HCT116 (cell line): ENCODE measurements around the gene NF2. TPM values are rescaled to one million over a fixed set of nuclear protein-coding genes. Genes with fewer than 3 reads are reported as not detected.

ENCODE experiments used
- ATAC-seq: fragments of 200-7000 bp; cut with Tn5 transposase; 2 replicates; pipeline ENCODE4 v1.9.1; 2020; ENCODE audit warnings: mild to moderate bottlenecking, moderate library complexity
- BruUV-seq: library from RNA; stranded (reverse); fragments of 400-500 nt; replicated peaks from 2 replicates; lab custom pipeline; 2021; lab: Mats Ljungman, UMichigan
- CTCF ChIA-PET: fragments of 300-600 bp; sonication (Branson Sonifier 250); formaldehyde crosslinking; loops from one replicate; lab custom pipeline; 2021; ENCODE audit warnings: antibody characterized with exemption; lab: Charles Lee
- POLR2A ChIA-PET: fragments of 300-600, 350-600 bp; sonication (Branson Sonifier 250); formaldehyde crosslinking; loops from one replicate; lab custom pipeline; 2021; ENCODE audit warnings: antibody characterized with exemption; lab: Charles Lee
- RAD21 ChIA-PET, 2 experiments: fragments of 300-600 bp; sonication (Branson Sonifier 250); formaldehyde crosslinking; loops; one replicate each; lab custom pipeline; 2023; ENCODE audit warnings: low total read pairs in 2 of 2; ENCODE audit not compliant: uncharacterized antibody in 2 of 2, unreplicated experiment in 2 of 2, low non-redundant PET in 1 of 2; lab: Charles Lee
- DNase-seq: peaks from one replicate; pipeline ENCODE4 v3.0.0-alpha.2; 2010; ENCODE audit warnings: low read depth, low spot score
- H2AFZ ChIP-seq: fragments of 200-600 bp; shearing (Covaris generic), sonication (generic); 2 replicates; pipeline ENCODE4 v1.6.1; 2017; ENCODE audit warnings: low read depth, mixed run types, mixed read lengths, antibody characterized with exemption, low read length; ENCODE audit not compliant: poor library complexity, severe bottlenecking
- H3K27ac ChIP-seq: 2 replicates; pipeline ENCODE4 v1.5.1; 2012; ENCODE audit warnings: low read depth, low read length
- H3K27me3 ChIP-seq: fragments of 200-600 bp; sonication (generic); 2 replicates; pipeline ENCODE4 v1.6.1; 2016; ENCODE audit warnings: mixed run types, low read length, mixed read lengths; ENCODE audit not compliant: insufficient read depth
- H3K36me3 ChIP-seq, 2 experiments: fragments of 200-500 bp in 1 of 2; fragments of 200-600 bp in 1 of 2; sonication (Bioruptor generic) in 1 of 2; sonication (generic) in 1 of 2; 2 replicates each; pipeline versions ENCODE4 v1.5.1 to v1.6.1; 2014 to 2016; ENCODE audit warnings: low read length in 2 of 2, inconsistent platforms in 1 of 2, mixed read lengths in 1 of 2, mixed run types in 1 of 2; ENCODE audit not compliant: insufficient read depth in 2 of 2, control insufficient read depth in 1 of 2
- H3K4me1 ChIP-seq, 2 experiments: fragments of 200-600 bp in 1 of 2; sonication (generic) in 1 of 2; 2 replicates each; pipeline versions ENCODE4 v1.5.1 to v1.6.1; 2012 to 2017; ENCODE audit warnings: low read length in 2 of 2, inconsistent platforms in 1 of 2, mild to moderate bottlenecking in 1 of 2, mixed read lengths in 1 of 2, mixed run types in 1 of 2, moderate library complexity in 1 of 2; ENCODE audit not compliant: insufficient read depth in 2 of 2, control insufficient read depth in 1 of 2
- H3K4me2 ChIP-seq: fragments of 200-600 bp; sonication (generic); 2 replicates; pipeline ENCODE4 v1.6.1; 2017; ENCODE audit warnings: mixed run types, low read length, mixed read lengths
- H3K4me3 ChIP-seq, 2 experiments: fragments of 200-600 bp in 1 of 2; sonication (generic) in 1 of 2; replicated peaks in 1 of 2; 2 replicates each; pipeline ENCODE4 v1.5.1; 2011 to 2016; ENCODE audit warnings: low read length in 2 of 2, control low read depth in 1 of 2, low read depth in 1 of 2, mild to moderate bottlenecking in 1 of 2, mixed read lengths in 1 of 2, mixed run types in 1 of 2
- H3K79me2 ChIP-seq: fragments of 200-600 bp; sonication (generic); 2 replicates; pipeline ENCODE4 v1.6.1; 2017; ENCODE audit warnings: mild to moderate bottlenecking, mixed run types, low read length, moderate library complexity, mixed read lengths; ENCODE audit not compliant: insufficient read depth
- H3K9ac ChIP-seq: fragments of 200-600 bp; sonication (generic); 2 replicates; pipeline ENCODE4 v1.6.1; 2016; ENCODE audit warnings: low read length, mixed read lengths
- H3K9me2 ChIP-seq: fragments of 200-600 bp; sonication (generic), shearing (Covaris generic); 2 replicates; pipeline ENCODE4 v1.6.1; 2017; ENCODE audit warnings: mixed run types, mild to moderate bottlenecking, moderate library complexity; ENCODE audit not compliant: insufficient read depth
- H3K9me3 ChIP-seq, 2 experiments: fragments of 200-500 bp in 1 of 2; fragments of 200-600 bp in 1 of 2; sonication (Bioruptor generic) in 1 of 2; sonication (generic) in 1 of 2; 2 replicates each; pipeline ENCODE4 v1.6.1; 2014 to 2017; ENCODE audit warnings: low read length in 2 of 2, mixed read lengths in 2 of 2, inconsistent platforms in 1 of 2, low read depth in 1 of 2, mild to moderate bottlenecking in 1 of 2, mixed run types in 1 of 2, moderate library complexity in 1 of 2; ENCODE audit not compliant: control insufficient read depth in 1 of 2, insufficient read depth in 1 of 2
- H4K20me1 ChIP-seq: fragments of 200-600 bp; sonication (generic), shearing (Covaris generic); 2 replicates; pipeline ENCODE4 v1.6.1; 2017; ENCODE audit warnings: mixed run types, mild to moderate bottlenecking, moderate library complexity; ENCODE audit not compliant: insufficient read depth
- ELF1 ChIP-seq: IDR thresholded peaks from 2 replicates; pipeline ENCODE4 v1.6.1; 2012; ENCODE audit warnings: low read depth, borderline replicate concordance
- EZH2phosphoT487 ChIP-seq: fragments of 200-600 bp; IDR thresholded peaks from 2 replicates; pipeline ENCODE4 v1.6.1; 2018; ENCODE audit warnings: antibody characterized with exemption, borderline replicate concordance
- FOSL1 ChIP-seq: IDR thresholded peaks from 2 replicates; pipeline ENCODE4 v1.6.1; 2012; ENCODE audit warnings: low read depth
- JUND ChIP-seq: IDR thresholded peaks from 2 replicates; pipeline ENCODE4 v1.6.1; 2012
- REST ChIP-seq: IDR thresholded peaks from 2 replicates; pipeline ENCODE4 v1.6.1; 2012; ENCODE audit warnings: low read depth
- SIN3A ChIP-seq: IDR thresholded peaks from 2 replicates; pipeline ENCODE4 v1.6.1; 2012; ENCODE audit warnings: low read depth
- SP1 ChIP-seq: IDR thresholded peaks from 2 replicates; pipeline ENCODE4 v1.6.1; 2012; ENCODE audit warnings: low read depth
- SRF ChIP-seq: IDR thresholded peaks from 2 replicates; pipeline ENCODE4 v1.6.1; 2012; ENCODE audit warnings: low read depth
- TCF7L2 ChIP-seq: IDR thresholded peaks from 2 replicates; pipeline ENCODE4 v1.7.0; 2011; ENCODE audit warnings: borderline replicate concordance, inconsistent platforms; ENCODE audit not compliant: insufficient read depth, insufficient read length; ENCODE audit errors: extremely low read depth
- YY1 ChIP-seq: IDR thresholded peaks from 2 replicates; pipeline ENCODE4 v1.6.1; 2011; ENCODE audit warnings: low read length, low read depth, moderate library complexity, mild to moderate bottlenecking; ENCODE audit not compliant: insufficient replicate concordance; ENCODE audit errors: extremely low read depth
- ZNF274 ChIP-seq: fragments of 200-500 bp; sonication (Bioruptor generic); IDR thresholded peaks from 2 replicates; pipeline ENCODE4 v1.6.1; 2014; ENCODE audit warnings: mild to moderate bottlenecking, low read depth, low read length, inconsistent platforms
- intact Hi-C: fragments of 100-400 bp; cut with micrococcal nuclease; formaldehyde crosslinking; loops from 2 replicates; pipeline ENCODE4 v1.10.0; 2022
- total RNA-seq: library from RNA; stranded (reverse); gene quantifications from one replicate; pipeline ENCODE4 v1.2.1, GENCODE V29; 2021; ENCODE audit not compliant: unreplicated experiment
- TF ChIP-seq, protein P1 (sequence below): IDR thresholded peaks from 2 replicates; pipeline ENCODE4 v1.6.1; 2011; ENCODE audit warnings: mild to moderate bottlenecking, low read length, moderate library complexity; ENCODE audit not compliant: insufficient replicate concordance; ENCODE audit errors: extremely low read depth

The NF2 gene
- total RNA-seq, 1 experiment from 2014 or later, result 70.2 TPM

- Histone ChIP-seq H3K9me3 (no peaks in the 10 kb centered on the region), H3K4me3 (no peak overlapping the region), H3K27me3 (no peaks in the 10 kb centered on the region), H3K9me2 (no peaks in the 10 kb centered on the region), H3K27ac (peak overlapping the region; percentile 38; the same call in 1 of the 2 replicates), H4K20me1 (no peaks in the 10 kb centered on the region), H3K79me2 (no peaks in the 10 kb centered on the region), H3K4me2 (no peak overlapping the region), H3K4me1 (peaks cover 36 to 41% of the 10 kb centered on the region in 2 experiments), H2AFZ (no peak overlapping the region), H3K36me3 (no peaks in the 10 kb centered on the region), H3K9ac (no peak overlapping the region)
- ATAC-seq (no peak), DNase-seq (no peak)
- POLR2A ChIA-PET, result no interaction called here
- CTCF ChIA-PET, result interaction anchor here (2.1 to 3.1 kb wide), 4 partner anchors 11 to 386 kb away, joined by 7 to 29 read pairs (median 20); no protein-coding TSS in a partner anchor
- BruUV-seq, result no TSS peak
- TF ChIP-seq FOSL1 (no peak), SP1 (no peak), ELF1 (no peak), ZNF274 (no peak), SRF (no peak), TCF7L2 (no peak), YY1 (no peak), SIN3A (no peak), REST (no peak), EZH2phosphoT487 (no peak), JUND (no peak)
- TF ChIP-seq, protein P1, sequence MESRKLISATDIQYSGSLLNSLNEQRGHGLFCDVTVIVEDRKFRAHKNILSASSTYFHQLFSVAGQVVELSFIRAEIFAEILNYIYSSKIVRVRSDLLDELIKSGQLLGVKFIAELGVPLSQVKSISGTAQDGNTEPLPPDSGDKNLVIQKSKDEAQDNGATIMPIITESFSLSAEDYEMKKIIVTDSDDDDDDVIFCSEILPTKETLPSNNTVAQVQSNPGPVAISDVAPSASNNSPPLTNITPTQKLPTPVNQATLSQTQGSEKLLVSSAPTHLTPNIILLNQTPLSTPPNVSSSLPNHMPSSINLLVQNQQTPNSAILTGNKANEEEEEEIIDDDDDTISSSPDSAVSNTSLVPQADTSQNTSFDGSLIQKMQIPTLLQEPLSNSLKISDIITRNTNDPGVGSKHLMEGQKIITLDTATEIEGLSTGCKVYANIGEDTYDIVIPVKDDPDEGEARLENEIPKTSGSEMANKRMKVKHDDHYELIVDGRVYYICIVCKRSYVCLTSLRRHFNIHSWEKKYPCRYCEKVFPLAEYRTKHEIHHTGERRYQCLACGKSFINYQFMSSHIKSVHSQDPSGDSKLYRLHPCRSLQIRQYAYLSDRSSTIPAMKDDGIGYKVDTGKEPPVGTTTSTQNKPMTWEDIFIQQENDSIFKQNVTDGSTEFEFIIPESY, result no peak
- RAD21 ChIA-PET, result interaction anchor here in 1 of 2 experiments (0.8 kb wide), 1 partner anchor 64 kb away, joined by 3 read pairs; the partner anchor contains the start of genes UQCR10 and ZMAT5
- intact Hi-C loops, result no loop called here
Observed at GRCh38 chr22:29702931-29703501, 99.6 kb downstream of the NF2 start.
